ENCODE data around the gene SUPT16H. TPM values are rescaled to one million over a fixed set of nuclear protein-coding genes. Genes with fewer than 3 reads are reported as not detected.
A peak's percentile ranks its signal among the peaks of the same experiment; 100 is the strongest.

The SUPT16H gene
- total and polyA plus RNA-seq, 2 of the 13 experiments (the other 11 are each of a cell fraction or from before 2014, with no cell fraction given), result 77.5 to 230 TPM

GRCh38 chr14:21419528-21419927, 35.7 kb upstream of the SUPT16H start:
- TF ChIP-seq ZFYVE20 (CRISPR knock-in tag; IDR thresholded peaks at IDR 0.05; ENCODE audit: borderline replicate concordance, low read depth), result no peak
- no peak for TF ChIP-seq CREM (IDR thresholded peaks at IDR 0.05)
- TF ChIP-seq CREM (CRISPR knock-in tag; IDR thresholded peaks at IDR 0.05), result no peak
- TF ChIP-seq HIVEP1 (CRISPR knock-in tag; IDR thresholded peaks at IDR 0.05), result 0 out of 2 replicates have a peak, but pooled peaks have one; percentile 24
- TF ChIP-seq KDM1A (CRISPR knock-in tag; IDR thresholded peaks at IDR 0.05), result no peak
- peak; percentile 38; the same call in 1 of the 2 replicates for TF ChIP-seq MXD1 (CRISPR knock-in tag; IDR thresholded peaks at IDR 0.05)
- no peak for TF ChIP-seq ZHX1 (CRISPR knock-in tag; IDR thresholded peaks at IDR 0.05; ENCODE audit: low read depth)
- TF ChIP-seq ZBTB7B (CRISPR knock-in tag; IDR thresholded peaks at IDR 0.05), result no peak
- TF ChIP-seq ZNF225 (CRISPR knock-in tag; IDR thresholded peaks at IDR 0.05), result no peak
- no peak for TF ChIP-seq PCBP1 (IDR thresholded peaks at IDR 0.05; ENCODE audit: borderline replicate concordance, low read depth, low read length)
- no peak for TF ChIP-seq SMC3 (IDR thresholded peaks at IDR 0.05; ENCODE audit: low read length)
- no peak for TF ChIP-seq HNRNPL (IDR thresholded peaks at IDR 0.05; ENCODE audit: low read depth, low read length)
- no peak for TF ChIP-seq TEAD3 (CRISPR knock-in tag; optimal IDR thresholded peaks at IDR 0.05; ENCODE audit: borderline replicate concordance)
- no peak for TF ChIP-seq CSRNP1 (CRISPR knock-in tag; IDR thresholded peaks at IDR 0.05)
- no peak for TF ChIP-seq NFRKB (IDR thresholded peaks at IDR 0.05)
- TF ChIP-seq SIN3A (IDR thresholded peaks at IDR 0.05; ENCODE audit: borderline replicate concordance, low read depth, low read length), result no peak
- TF ChIP-seq ZNF737 (CRISPR knock-in tag; IDR thresholded peaks at IDR 0.05; ENCODE audit: borderline replicate concordance), result no peak
- TF ChIP-seq ZNF513 (CRISPR knock-in tag; conservative IDR thresholded peaks at IDR 0.05), result no peak
- no peak for TF ChIP-seq ZNF543 (CRISPR knock-in tag; IDR thresholded peaks at IDR 0.05)
- WGBS (ENCODE audit: low lambda C conversion rate), result 91% methylated on average over 5 of the region's 5 CpGs
- H3K4me1 ChIP-seq (ENCODE audit: insufficient read depth, low read length), result no peaks in the 10 kb centered on the region
- H3K9ac ChIP-seq (ENCODE audit: insufficient read depth, low read depth, low read length), result no peak overlapping the region
- no peak overlapping the region for H2AFZ ChIP-seq (ENCODE audit: low read length)
- DNase-seq (ENCODE audit: low spot score) (no peak), ATAC-seq (peak; percentile 49), FAIRE-seq (no peak)
- intact Hi-C loops (cut with micrococcal nuclease; ENCODE audit: unreplicated experiment) (no loop called here), in situ Hi-C loops (cut with HindIII; ENCODE audit: extremely low pct_ligation_motif_present, low pct_unique_long_range_greater_than_20kb) (no loop called here)
- H3K4me3 ChIP-seq (replicated peaks in 1 of 3; ENCODE audit: insufficient read depth in 1 of 3, low read depth in 2 of 3, low read length in 3 of 3), result no peak overlapping the region
- H3K36me3 ChIP-seq (replicated peaks in 1 of 2; ENCODE audit: control insufficient read depth in 1 of 2, insufficient read depth in 2 of 2, low read length in 2 of 2), result peaks cover 34 to 64% of the 10 kb centered on the region in 2 experiments
- no peak overlapping the region for H3K27ac ChIP-seq (ENCODE audit: extremely low read length, insufficient read depth, low read length)
- H3K79me2 ChIP-seq (ENCODE audit: insufficient read depth, low read length), result no peaks in the 10 kb centered on the region
- H3K27me3 ChIP-seq (ENCODE audit: control insufficient read depth in 1 of 2, insufficient read depth in 2 of 2, low read length in 2 of 2), result no peaks in the 10 kb centered on the region
- no TSS peak for BruUV-seq (replicated peaks)
- CTCF ChIA-PET (ENCODE audit: low intra/inter-chr PET ratio, low total read pairs), result no interaction called here
- H4K20me1 ChIP-seq (ENCODE audit: insufficient read depth, low read length), result no peaks in the 10 kb centered on the region; the same call in 1 of the 2 replicates
- no peaks in the 10 kb centered on the region for H3K9me3 ChIP-seq (ENCODE audit: low read length)
- H3K4me2 ChIP-seq (ENCODE audit: low read depth, low read length), result no peak overlapping the region
- POLR2A ChIA-PET, result no interaction called here

All from HepG2 (cell line).